Stimulated activated CD8-positive, alpha-beta memory T cell treated with anti-CD3 and anti-CD28 coated beads, Interleukin-4, amount 100 ng/mL, for 48 hours (primary cell): ENCODE results near the gene AAK1.
"Not testable (repeated sequence)": the region's sequence is repeated elsewhere in the genome, so short reads cannot be mapped to it uniquely, and the experiment has no call there.

Source experiments
- DNase-seq: peaks from one replicate; pipeline ENCODE4 v3.0.0-alpha.2; 2020

Gene AAK1

DNA sequence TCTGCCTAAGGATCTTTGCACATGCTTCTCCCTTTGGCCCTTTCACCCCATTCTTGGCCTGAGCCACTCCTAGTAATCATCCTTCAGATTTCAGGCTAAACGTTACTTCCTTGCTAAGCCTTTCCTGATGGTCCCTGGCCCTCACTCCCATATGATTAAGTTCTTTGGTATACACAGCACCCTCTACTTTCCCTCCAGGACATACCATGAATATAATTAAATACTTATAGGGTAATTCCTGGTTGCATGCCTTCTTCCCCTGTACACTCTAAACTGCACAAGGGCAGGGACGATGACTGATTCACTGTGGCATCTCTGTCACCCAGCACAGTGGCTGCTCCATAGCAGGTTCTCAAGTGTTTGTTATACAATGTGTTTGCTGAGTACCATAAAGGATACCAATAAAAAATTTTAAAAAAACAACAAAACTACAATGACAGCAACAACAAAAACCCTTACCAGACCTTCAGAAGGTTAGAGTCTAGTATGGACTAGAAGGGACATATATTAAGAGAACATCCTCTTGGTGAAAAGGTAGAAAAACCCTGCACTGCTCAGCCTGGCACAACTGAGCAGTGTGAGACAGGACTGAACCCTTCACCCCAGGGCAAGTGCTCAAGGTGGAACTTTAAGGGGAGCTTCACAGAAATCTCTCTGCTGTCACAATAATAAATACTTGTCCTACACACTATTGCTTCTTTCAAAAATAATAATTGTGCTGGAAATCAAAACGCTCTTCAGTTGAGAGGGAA is 76.2 kb downstream of the AAK1 start:
- DNase-seq: no peak

DNA sequence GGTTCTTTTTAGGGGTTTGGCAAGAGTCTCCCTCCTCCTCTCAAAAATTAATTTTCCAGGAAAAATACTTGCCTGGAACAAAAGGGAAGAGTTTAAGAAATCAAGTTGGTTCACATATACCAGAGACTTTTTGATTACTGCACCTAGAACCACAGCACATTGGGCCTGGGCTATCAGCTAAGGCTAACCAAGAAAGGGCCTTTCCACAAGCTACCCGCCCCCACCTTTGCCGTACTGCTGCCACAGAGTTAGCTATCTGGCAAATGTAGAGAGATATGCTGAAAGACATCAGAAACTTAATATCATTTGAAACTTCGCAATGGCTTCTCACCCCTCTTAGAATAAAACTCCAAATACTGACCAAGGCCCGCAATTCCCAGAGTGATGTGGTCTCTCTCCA is 76.9 kb downstream of the AAK1 start:
- DNase-seq: peak; percentile 40

DNA sequence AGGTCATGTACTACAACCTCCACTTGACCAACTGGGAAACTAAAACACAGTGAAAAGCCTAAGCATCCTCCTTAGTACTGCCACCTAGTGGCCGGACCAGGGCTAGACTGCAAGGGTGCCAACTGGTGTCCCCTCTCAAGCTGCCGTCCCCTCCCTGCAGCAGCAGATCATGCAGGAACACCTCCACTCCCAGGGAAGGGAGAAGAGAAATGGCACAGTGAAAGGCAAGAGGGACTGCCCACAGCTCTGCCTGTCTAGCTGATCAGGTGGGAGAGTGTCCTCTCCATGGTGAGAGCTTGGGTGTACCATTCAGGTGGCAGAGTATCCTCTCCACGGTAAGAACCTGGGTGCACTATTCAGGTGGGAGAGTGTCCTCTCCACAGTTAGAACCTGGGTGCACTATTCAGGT is 78.1 kb downstream of the AAK1 start:
- peak; percentile 89 for DNase-seq

DNA sequence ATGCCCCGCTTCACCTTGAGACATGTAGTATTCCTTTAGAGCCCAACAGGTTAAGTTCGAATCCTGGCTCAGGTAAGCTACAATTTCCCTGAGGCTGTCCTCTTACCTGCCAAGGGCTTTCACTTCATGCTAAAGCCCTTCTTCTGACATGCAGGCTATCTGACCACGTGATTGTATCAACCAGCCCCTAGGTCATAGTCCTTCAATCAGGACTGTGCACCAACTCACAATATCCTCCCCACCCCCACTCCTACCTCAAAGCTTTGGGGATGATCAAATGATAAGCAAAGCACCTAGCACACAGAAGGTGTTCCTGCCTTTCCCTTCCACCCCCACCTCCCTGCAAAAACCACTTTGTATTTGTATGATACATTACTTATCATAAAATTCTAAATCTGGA is 78.9 kb downstream of the AAK1 start:
- DNase-seq: no peak

DNA sequence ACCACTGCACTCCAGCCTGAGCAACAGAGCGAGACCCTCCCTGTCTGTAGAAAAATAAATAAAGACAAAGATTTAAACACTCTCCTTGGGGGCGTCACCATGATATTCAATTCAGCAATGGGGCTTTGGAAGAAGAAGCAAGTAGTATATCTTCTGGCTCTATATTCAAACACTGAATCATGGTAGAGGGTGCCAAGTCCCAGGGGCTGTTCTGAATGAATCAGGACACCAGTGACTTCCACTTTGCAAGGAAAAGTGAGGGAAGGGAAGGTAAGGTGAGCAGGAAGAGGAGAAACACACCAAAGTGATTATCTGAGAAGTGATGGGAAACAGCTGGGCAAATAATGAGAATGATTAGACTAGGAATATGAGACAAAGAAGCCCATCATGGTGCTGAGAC is 80.5 kb downstream of the AAK1 start:
- no peak for DNase-seq

DNA sequence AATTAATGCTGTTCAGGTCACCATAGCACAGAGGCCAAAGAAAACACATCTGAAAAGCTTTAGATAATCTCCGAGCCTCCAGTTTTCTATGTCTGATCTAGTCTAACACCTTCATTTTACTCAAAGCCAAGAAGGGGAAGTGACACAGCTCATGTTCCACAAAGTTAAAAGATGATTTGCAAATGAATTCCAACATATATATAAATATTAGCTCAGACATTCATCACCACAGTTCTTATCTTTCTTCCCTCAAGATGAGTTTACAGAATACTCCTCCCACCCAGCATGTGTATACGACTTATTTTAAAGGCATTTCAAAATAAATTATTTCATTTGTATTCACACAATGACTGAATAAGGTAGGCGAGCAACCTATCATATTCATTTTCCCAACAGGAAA is 82.4 kb downstream of the AAK1 start:
- DNase-seq: no peak

DNA sequence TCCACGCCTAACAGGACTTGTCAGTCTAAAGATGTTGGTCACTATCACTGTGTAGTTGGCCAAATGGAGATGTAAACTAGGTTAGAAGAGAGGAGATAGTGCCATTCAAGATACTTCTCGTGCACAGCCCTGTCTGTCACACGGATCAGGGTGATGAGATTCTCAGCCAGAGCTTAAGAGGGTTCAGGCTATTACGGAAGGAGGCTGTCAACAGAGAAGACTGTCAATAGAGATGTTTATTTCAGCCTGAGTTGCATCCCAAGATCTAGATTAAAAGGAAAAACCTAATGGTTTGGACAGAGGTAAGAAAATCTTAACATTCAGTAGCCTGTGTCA is 83.4 kb downstream of the AAK1 start:
- no peak for DNase-seq

DNA sequence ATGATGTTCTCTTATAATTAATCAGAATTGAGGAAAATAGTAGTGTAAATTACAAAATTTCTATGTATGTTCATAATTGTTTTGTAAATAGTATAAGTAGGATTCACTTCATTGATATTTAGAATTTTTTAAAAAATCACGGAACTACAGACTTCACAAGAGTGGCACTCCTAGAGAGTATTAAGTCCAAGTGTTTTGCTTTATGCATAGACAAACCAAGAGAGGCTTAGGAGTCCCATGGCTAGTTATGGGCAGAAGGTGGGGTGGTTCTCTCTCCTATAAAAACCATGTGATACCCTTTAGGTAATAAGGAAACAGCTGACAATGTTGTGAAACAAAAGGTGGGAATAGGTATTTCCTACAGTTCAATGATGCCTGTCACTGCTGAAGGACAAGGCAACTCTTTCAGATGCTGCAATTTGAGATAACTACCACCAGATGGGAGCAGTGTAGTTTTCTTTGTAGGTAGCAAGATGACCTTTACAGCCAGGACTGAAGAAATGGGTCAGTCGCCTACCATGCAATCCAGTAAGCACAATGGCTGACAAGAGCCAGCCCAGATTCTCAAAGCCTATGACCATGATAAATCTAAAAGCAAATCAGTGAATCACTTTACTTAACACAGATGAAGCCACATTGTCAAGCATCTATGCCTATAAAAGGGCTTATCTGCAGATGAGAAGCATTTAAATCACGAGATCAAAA is 83.9 kb downstream of the AAK1 start:
- DNase-seq: no peak

DNA sequence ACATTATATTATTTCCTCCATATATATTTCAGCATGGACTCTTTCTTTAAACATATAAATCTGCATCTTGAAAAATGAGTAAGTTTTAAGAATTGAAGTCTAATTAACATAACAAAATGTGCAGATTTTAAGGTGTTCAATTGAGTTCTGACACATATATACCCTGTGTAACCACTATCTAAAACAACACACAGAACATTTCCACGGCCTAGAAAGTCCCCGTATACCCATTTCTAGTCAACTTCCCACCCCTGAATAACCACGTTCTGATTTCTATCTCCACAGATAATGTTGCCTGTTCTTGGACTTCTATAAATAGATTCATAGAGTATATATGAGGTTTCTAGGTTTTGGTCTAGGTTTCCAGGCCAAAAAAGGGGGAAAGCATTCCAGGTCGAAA is 87.5 kb downstream of the AAK1 start:
- no peak for DNase-seq

DNA sequence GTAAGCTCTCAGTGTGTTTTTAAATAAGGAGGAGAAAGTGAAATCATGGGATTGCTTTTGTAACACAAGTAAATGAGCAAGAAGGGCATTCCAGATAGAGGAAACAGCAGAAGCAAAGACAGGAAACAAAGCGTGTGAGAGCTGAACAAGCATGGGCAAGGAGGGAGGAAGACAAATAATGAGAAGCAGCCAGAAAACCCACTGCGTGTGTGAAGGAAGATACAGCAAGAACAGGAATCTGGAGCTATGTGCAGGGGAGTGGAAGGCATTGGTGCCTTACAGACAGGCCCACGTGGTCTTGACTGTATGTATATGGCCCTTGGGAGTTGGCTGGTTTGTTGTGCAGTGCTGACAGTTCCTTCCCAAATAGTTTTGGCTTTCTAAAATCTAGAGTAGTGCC is 88.6 kb downstream of the AAK1 start:
- DNase-seq: no peak

DNA sequence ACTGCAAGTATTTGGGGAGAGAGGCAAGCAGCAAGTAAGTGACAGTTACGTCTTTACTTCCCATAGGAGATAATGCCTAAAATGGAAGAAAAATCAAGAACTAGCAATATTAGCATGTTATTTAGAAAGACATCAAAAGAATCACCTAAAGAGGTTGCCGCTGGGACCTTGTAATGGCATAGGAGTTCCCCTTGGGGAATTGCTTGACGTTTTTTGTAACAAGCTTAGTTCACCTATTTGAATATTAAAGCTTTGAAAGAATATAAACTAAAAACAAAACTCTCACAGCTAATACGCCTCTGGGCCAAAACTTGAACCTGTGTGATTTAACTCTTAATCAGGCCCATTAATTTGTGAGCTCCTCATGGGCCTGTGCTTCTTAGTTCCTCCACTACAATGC is 89.0 kb downstream of the AAK1 start:
- DNase-seq: no peak

DNA sequence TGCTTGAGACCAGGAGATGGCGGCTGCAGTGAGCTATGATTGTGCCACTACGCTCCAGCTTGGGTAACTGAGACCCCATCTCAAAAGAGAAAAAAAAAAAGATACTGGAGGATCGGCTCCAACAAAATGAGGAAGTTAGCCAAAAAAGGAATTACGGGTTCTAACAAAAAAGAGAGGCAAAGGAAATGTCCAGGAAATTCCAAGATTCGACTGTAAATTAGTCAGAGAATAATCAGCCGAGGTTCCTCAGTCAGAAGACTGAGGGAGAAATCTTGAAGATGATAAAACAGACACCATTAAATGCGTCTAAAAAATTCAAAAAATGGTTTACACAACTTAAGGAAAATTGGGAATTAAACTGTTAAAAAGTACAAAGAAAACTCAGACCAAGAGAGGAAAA is 89.5 kb downstream of the AAK1 start:
- no peak for DNase-seq

DNA sequence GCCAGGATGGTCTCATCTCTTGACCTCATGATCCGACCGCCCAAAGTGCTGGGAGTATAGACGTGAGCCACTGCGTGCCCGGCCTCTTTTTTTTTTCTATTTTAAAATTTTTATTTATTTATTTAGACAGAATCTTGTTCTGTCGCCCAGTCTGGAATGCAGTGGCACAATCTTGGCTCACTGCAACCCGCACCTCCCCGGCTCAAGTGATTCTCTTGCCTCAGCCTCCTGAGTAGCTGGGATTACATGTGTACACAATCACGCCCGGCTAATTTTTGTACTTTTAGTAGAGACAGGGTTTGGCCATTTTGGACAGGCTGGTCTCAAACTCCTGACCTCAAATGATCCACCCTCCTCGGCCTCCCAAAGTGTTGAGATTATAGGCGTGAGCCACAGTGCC is 93.0 kb downstream of the AAK1 start:
- not testable (repeated sequence) for DNase-seq

DNA sequence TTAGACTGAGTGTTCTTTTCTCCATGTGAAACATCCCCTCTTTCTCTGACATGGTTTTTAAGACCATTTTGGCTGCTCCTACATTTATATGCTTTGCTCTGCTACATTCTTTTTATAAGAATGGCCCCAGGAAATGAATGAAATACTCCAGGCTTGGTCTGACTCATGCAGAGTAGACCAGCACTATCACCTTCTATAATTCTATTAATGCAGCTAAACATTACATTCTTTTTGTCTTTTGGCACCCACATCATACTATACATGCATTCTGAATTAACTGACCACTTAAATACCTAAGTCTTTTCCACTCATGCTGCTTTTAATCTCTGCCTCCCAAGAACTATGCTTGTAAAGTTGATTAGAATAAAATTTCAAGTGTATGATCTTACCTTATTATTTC is 94.1 kb downstream of the AAK1 start:
- no peak for DNase-seq

DNA sequence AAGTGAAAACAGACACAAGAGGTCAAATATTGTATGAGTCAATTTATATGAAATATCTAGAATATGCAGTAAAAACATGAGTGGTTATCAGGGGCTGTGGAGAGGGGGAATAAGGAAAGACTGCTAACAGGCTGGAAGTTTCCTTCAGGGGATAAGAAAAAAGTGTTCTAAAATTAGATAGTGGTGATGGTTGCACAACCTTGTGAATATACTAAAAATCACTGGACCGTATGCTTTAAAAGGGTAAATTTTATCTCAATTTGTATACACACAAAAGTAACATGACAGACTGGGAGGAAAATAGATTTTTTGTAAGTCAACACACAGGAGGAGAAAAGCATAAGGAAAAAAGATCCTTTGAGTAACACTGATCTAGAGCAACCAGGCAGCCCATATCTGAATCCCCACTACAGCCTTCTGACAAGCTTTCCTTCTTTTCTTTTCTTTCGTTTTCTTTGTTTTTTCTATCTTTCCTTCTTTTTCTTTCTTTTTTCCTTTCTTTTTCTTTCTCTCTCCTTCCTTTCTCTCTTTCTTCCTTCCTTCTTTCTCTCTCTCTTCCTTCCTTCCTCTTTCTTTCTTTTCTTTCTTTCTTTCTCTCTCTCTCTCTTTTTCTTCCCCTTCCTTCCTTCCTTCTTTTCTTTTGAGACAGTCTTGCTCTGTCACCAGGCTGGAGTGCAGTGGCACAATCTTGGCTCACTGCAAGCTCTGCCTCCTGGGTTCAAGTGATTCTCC is 95.4 kb downstream of the AAK1 start:
- DNase-seq: no peak

DNA sequence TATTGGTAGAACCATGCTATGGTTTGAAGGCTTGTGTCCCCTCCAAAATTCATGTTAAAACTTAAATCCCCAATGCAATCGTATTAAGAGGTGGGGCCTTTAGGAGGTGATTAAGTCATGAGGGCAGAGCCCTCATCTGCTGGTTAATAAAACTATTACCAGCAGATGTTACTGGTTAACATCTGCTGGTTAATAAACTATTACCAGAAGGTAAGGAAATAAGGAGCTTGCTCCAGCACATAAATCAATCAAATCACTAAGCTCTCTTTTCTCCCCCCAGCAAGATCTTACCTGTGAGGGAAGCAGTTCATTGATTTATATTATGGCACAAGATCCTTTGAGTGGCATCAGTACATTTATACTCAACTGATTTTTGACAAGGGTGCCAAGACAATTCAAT is 96.9 kb downstream of the AAK1 start:
- DNase-seq: no peak

DNA sequence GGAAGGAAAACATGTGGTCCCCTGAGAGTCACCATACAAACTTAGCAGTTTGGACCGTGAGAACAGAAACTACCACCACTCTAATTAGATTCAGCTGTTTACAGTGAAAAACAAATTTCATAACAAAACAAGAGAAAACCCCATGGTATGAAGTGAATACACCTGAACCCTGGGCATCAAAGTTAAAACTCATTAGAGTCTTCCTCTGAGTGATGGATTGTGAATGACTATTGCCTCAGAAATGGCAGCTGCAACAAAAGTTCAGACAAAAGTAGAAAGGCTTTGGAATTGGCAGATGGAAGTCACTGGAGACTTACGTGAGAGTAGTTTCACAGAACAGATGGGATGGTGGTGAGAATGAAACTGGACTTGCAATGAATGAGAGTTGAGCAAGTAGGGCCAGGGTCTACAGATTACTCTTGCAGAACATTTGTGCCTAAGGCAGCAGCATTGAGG is 98.0 kb downstream of the AAK1 start:
- DNase-seq: no peak

DNA sequence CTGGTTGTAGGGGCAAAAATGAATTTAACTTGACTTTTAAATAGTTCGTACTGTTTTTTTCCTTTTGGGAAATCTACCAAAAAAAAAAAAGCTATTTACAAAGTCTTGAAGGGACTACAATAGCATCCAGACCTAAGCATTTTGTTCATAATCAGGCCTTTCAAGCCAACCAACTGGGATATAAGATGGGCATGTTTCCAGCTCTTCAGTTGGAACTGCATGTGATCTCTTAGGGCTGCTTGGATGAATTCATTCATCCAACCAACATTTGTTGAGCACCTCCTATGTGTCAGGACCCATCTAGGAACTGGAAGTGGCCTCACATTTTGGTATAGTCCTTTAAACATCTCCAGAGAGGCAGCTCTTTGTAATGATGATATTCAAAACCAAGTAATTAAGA is 98.6 kb downstream of the AAK1 start:
- DNase-seq: no peak

DNA sequence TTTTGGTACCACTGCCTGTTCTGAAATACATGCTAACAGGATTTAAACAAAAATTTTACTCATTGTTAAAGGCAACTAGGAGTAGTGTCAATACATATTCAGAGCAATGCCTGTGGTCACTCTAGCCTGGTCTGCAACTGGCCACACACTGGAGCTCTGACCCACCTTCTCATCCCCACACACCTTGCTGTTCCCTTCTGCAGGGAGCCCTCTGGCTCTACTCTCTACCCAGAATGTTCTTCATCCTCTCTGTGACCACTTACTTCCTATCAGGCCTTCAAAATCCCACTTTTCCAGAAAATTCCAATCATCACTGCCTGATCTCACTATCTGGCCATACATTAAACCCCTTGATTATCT is 104.0 kb downstream of the AAK1 start:
- no peak for DNase-seq

DNA sequence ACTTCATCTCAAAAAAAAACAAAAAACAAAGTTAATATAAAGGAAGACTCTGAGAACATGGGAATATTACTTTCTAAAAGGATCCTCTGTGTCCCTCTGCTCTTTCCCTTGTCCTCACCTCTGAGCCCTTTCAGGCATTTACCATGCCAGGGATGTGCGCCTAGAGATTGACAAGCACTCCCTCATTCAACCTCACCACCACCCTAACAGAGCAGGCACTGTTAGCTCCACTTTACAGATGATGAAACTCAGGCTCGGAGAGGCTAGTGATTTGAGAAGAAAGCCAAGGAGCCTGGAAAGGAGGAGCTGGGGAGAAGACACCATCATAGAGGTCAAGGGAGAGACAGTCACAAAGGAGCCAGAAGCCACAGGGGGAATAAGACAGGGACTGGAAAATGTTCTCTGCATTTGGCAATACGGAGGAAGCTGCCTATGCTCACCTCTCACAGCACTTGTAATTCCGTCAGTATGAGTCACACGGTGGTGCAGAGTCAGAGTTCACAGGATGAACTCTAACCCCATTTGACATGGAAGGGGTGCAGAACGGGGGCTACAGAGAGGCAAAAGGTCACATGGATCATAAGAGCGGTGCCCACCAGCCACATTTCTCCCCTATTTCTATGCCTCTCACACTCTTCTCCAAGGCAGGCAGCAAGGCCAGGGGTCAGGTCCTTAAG is 104.5 kb downstream of the AAK1 start:
- DNase-seq: no peak

DNA sequence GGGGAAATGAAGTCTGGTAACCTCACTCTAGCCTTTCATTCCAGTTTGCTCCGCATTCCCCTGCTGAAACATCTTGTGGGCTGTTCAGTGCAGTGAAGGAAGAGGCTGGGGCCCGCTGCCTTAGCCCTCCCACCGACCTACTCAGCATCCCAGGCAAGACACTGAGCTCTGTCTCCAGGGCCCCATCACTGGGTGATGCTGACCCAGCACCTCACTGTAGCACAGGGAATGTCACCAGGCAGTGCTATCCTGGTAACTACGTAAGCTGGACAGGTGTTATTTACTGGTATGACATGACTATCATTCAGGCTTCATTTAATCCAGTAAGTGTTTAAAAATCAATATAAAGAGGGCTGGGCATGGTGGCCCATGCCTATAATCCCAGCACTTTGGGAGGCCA is 105.3 kb downstream of the AAK1 start:
- DNase-seq: no peak

DNA sequence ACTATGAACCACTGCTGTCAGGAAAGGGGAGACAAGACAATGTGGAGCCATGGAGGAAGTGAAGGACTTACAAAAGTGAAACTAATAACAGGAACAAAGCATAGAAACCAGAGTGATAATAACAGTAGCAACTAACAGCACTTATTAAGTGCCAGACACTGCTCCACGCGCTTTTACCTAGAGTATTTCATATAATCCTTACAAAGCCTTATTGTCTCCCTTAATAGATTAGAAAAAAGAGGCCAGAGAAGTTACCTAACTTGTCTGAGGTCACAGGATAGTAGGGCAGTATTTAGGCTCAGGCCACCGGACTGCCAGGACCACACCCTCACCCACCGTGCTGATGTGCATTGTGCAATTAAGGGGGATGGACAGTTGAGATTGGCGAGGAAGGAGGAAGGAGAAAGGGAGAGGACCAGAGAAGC is 107.7 kb downstream of the AAK1 start:
- DNase-seq: no peak

DNA sequence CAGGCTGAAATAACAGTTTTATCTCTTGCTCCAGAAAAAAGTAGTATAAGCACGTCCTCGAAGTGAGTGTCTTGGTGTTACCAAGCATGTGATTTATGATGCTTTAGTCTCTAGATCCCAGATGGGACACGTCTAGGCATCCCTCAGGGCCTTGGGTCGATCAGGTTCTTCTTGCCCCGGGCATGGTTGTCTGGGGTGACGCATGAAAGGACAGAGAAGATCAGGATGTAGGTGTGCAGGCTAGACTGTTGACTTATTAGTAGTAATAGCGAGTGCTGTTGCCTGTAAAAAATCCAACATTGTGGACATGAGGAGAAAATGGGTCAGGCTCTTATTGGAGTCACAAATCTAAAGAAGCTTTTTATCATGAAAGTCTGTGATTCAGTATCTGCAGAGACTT is 112.4 kb downstream of the AAK1 start:
- DNase-seq: no peak

DNA sequence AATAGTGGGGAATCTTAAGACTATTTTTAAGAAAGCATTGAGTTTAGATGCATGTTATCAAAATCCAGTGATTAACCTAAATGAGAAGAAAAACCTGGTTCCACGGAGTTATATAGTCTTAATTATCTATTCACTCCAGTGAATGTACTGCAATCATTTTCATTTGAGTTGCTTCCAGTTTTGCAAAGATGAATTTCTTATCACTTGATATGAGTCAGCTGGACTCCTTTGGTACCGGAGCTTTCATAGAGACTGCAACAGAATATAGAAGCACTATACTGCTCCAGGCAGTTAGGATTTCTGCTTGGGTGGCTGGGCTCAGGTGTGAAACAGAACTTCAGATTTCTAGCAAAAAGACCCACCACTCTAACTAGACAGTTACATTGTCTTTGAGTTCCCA is 114.1 kb downstream of the AAK1 start:
- no peak for DNase-seq
